Middle frontal gyrus (tissue), 1 donor: Measurements from ENCODE around the gene PSMG4.

Experiments used
- DNase-seq: peaks from one replicate; pipeline ENCODE4 v3.0.0-alpha.2; 2015; ENCODE audit warnings: low spot score; ENCODE audit errors: extremely low spot score

PSMG4 gene

GRCh38 chr6:3288711-3289663 lies 30.2 kb downstream of the PSMG4 start:
- no peak for DNase-seq

- DNase-seq: no peak
Observed at GRCh38 chr6:3289664-3290055, 30.9 kb downstream of the PSMG4 start.

- no peak for DNase-seq
Observed at GRCh38 chr6:3290149-3290930, 31.6 kb downstream of the PSMG4 start.

- no peak for DNase-seq
Observed at GRCh38 chr6:3290931-3291211, 32.1 kb downstream of the PSMG4 start.

- DNase-seq: no peak
Observed at GRCh38 chr6:3291346-3291745, 32.6 kb downstream of the PSMG4 start.

GRCh38 chr6:3291987-3292386 lies 33.2 kb downstream of the PSMG4 start:
- no peak for DNase-seq

- no peak for DNase-seq
Observed at GRCh38 chr6:3292431-3293197, 33.9 kb downstream of the PSMG4 start.

- DNase-seq: no peak
Observed at GRCh38 chr6:3293271-3294155, 34.8 kb downstream of the PSMG4 start.

- no peak for DNase-seq
Observed at GRCh38 chr6:3294396-3294795, 35.6 kb downstream of the PSMG4 start.

- no peak for DNase-seq
Observed at GRCh38 chr6:3294921-3295871, 36.4 kb downstream of the PSMG4 start.

- no peak for DNase-seq
Observed at GRCh38 chr6:3296078-3296477, 37.3 kb downstream of the PSMG4 start.

- DNase-seq: no peak
Observed at GRCh38 chr6:3296537-3296936, 37.8 kb downstream of the PSMG4 start.

GRCh38 chr6:3297006-3297405 lies 38.3 kb downstream of the PSMG4 start:
- DNase-seq: no peak

GRCh38 chr6:3297909-3298308 lies 39.2 kb downstream of the PSMG4 start:
- no peak for DNase-seq

GRCh38 chr6:3299221-3299620 lies 40.5 kb downstream of the PSMG4 start:
- DNase-seq: no peak

GRCh38 chr6:3301506-3301905 lies 42.8 kb downstream of the PSMG4 start:
- no peak for DNase-seq

- DNase-seq: no peak
Observed at GRCh38 chr6:3303795-3304411, 45.2 kb downstream of the PSMG4 start.

- DNase-seq: no peak
Observed at GRCh38 chr6:3304500-3305215, 45.9 kb downstream of the PSMG4 start.

GRCh38 chr6:3305216-3305565 lies 46.4 kb downstream of the PSMG4 start:
- DNase-seq: no peak
